Activated CD8-positive, alpha-beta T cell treated with anti-CD3 and anti-CD28 coated beads for 36 hours (primary cell): ENCODE measurements around the gene ATP5F1B. TPM values are rescaled to one million over a fixed set of nuclear protein-coding genes. Genes with fewer than 3 reads are reported as not detected.
A peak's percentile ranks its signal among the peaks of the same experiment; 100 is the strongest.

Experiments
- ATAC-seq: fragments of 200-7000 bp; cut with Tn5 transposase; one replicate; pipeline ENCODE4 v1.10.0; 2021; ENCODE audit warnings: mild to moderate bottlenecking, moderate library complexity
- CTCF ChIA-PET: fragments of 350-600 bp; sonication (Branson Sonifier 250); formaldehyde crosslinking; loops from one replicate; lab custom pipeline; 2021; ENCODE audit warnings: antibody characterized with exemption; lab: Charles Lee
- POLR2A ChIA-PET: fragments of 350-600 bp; sonication (Branson Sonifier 250); formaldehyde crosslinking; loops from one replicate; lab custom pipeline; 2021; ENCODE audit warnings: antibody characterized with exemption; lab: Charles Lee
- DNase-seq: peaks from one replicate; pipeline ENCODE4 v3.0.0-alpha.2; 2020
- H3K27ac Mint-ChIP-seq: one replicate; pipeline ENCODE4 v1.8.0; 2021; ENCODE audit warnings: mild to moderate bottlenecking, mixed read lengths
- H3K27me3 Mint-ChIP-seq: one replicate; pipeline ENCODE4 v1.8.0; 2021; ENCODE audit warnings: mixed read lengths
- H3K36me3 Mint-ChIP-seq: one replicate; pipeline ENCODE4 v1.8.0; 2021; ENCODE audit warnings: low read depth, mixed read lengths
- H3K4me1 Mint-ChIP-seq: one replicate; pipeline ENCODE4 v1.8.0; 2021; ENCODE audit warnings: low read depth, mixed read lengths
- H3K4me3 Mint-ChIP-seq: one replicate; pipeline ENCODE4 v1.8.0; 2021; ENCODE audit warnings: mild to moderate bottlenecking, moderate library complexity, mixed read lengths
- H3K9me3 Mint-ChIP-seq: one replicate; pipeline ENCODE4 v1.8.0; 2021; ENCODE audit warnings: mixed read lengths
- intact Hi-C: fragments of 100-400 bp; cut with micrococcal nuclease; formaldehyde crosslinking; loops from one replicate; pipeline ENCODE4 v1.10.0; 2022
- total RNA-seq, 2 experiments: library from RNA; stranded (reverse); gene quantifications; one replicate each; pipeline ENCODE4 v1.2.3, GENCODE V29; 2021
- TF ChIP-seq, protein P1 (sequence below): fragments of 200-600 bp; IDR thresholded peaks from one replicate; pipeline ENCODE4 v1.8.0; 2022; ENCODE audit warnings: antibody characterized with exemption, mild to moderate bottlenecking

The ATP5F1B gene
- total RNA-seq, 2 experiments from 2014 or later, result 859 to 869 TPM

DNA sequence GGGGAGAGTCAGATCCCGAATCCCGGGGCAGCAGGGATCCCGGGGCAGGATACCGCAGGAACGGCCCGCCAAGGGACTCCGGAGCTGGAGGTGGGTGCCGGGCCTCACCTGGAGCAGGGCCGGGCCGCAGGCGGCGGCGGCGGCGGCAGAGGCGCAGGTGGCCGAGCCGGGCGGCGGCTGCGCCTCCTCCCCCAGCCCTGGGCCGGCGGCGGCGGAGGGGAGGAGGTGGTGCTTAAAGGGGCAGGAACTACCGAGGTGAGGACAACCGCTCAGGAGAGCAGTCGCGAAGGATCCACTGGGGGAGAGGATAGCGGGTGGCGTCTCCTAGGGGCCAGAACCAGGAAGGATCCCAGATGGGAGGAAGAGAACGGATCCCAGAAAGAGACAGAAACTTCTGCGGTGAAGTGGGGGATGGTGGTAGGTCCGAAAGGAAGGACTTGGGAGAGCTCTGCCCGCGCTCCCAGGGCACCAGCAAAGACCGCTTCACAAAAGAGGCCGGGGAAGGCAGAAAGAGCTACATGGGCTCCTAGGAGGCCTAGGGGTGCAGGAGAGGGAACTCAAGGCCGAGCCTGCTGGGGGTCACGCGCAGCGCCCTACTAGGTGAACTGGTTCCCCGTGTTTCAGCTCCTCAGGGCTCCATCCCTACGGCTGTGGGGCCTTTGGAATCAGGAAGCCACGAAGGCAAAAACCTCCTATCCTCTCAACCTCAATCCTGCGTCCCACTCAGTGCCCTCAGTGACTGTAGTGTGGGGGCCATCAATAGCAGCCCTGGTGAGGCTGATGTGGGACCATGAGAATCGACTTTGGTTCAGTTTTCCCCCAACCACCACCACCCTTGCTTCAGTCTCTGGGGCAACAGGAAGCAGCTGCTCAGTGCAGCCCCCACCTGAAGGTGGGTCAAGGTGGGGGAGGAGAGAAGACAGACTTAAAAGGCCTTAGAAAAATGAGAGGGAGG, 10.7 kb downstream of the ATP5F1B start:
- ChIA-PET CTCF (interaction anchor here (1.0 to 3.7 kb wide), 13 partner anchors 9 to 121 kb away, joined by 3 to 27 read pairs (median 4); no protein-coding TSS in a partner anchor), POLR2A (interaction anchor here (0.6 to 9.6 kb wide), 16 partner anchors 9 to 477 kb away, joined by 3 to 95 read pairs (median 4); partner anchors contain the start of genes ATP5F1B, NACA, PTGES3 and STAT2)
- Mint-ChIP-seq H3K4me3 (peak overlapping the region; percentile 91), H3K27me3 (no peaks in the 10 kb centered on the region), H3K9me3 (no peaks in the 10 kb centered on the region), H3K36me3 (peaks cover 26% of the 10 kb centered on the region), H3K27ac (peak overlapping the region; percentile 98), H3K4me1 (peaks cover 71% of the 10 kb centered on the region)
- TF ChIP-seq, protein P1, sequence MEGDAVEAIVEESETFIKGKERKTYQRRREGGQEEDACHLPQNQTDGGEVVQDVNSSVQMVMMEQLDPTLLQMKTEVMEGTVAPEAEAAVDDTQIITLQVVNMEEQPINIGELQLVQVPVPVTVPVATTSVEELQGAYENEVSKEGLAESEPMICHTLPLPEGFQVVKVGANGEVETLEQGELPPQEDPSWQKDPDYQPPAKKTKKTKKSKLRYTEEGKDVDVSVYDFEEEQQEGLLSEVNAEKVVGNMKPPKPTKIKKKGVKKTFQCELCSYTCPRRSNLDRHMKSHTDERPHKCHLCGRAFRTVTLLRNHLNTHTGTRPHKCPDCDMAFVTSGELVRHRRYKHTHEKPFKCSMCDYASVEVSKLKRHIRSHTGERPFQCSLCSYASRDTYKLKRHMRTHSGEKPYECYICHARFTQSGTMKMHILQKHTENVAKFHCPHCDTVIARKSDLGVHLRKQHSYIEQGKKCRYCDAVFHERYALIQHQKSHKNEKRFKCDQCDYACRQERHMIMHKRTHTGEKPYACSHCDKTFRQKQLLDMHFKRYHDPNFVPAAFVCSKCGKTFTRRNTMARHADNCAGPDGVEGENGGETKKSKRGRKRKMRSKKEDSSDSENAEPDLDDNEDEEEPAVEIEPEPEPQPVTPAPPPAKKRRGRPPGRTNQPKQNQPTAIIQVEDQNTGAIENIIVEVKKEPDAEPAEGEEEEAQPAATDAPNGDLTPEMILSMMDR, result no peak
- intact Hi-C loops, result loop anchor here (5.0 to 10.0 kb wide), 2 partner anchors 52 to 360 kb away; partner anchors contain the start of gene PTGES3
- DNase-seq (peak; percentile 73), ATAC-seq (peak; percentile 23)

- Mint-ChIP-seq H3K4me3 (peak overlapping the region; percentile 91), H3K9me3 (no peaks in the 10 kb centered on the region), H3K27me3 (no peaks in the 10 kb centered on the region), H3K27ac (peak overlapping the region; percentile 81), H3K4me1 (peaks cover 66% of the 10 kb centered on the region), H3K36me3 (peaks cover 22% of the 10 kb centered on the region)
- TF ChIP-seq, protein P1, result no peak
- DNase-seq (peak; percentile 50), ATAC-seq (no peak)
- CTCF ChIA-PET, result interaction anchor here (1.1 to 3.7 kb wide), 7 partner anchors 10 to 120 kb away, joined by 3 to 27 read pairs (median 4); no protein-coding TSS in a partner anchor
- intact Hi-C loops, result loop anchor here (10.0 kb wide), 1 partner anchor 360 kb away; a partner anchor contains a TSS
- POLR2A ChIA-PET, result interaction anchor here (0.9 to 9.6 kb wide), 9 partner anchors 12 to 445 kb away, joined by 3 to 95 read pairs (median 4); partner anchors contain the start of genes ATP5F1B, NACA, PTGES3 and STAT2
Observed at GRCh38 chr12:56634242-56634836, 11.4 kb downstream of the ATP5F1B start.

DNA sequence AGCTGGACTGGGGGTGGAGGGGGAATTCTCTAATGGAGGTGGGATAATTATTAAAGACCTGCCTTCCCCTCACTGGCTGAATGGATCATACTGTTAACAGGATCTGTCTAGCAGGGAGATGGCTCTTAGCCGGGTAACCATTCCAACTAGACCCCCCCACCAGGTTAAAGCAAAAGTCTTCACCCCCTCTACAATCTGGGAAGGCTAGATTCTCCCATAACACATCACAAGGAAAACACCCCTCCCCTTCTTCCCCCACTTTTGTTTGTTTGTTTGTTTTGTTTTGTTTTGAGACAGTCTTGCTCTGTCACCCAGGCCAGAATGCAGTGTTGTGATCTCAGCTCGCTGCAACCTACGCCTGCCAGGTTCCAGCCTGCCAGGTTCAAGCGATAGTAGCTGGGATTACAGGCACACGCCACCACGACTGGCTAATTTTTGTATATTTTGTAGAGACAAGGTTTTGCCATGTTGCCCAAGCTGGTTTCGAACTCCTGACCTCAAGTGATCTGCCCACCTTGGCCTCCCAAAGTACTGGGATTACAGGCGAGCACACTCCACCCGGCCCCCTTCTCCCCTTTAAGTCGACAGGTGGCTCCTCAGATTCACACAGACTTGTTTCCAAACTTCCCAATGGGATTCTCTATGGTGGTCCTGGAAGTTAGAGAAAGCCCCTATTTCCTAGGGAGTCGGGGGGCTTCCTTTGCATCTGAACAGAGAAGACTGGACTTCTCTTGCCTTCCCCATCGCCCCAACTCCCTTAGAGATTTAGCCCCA, 12.1 kb downstream of the ATP5F1B start:
- Mint-ChIP-seq H3K4me1 (peaks cover 63% of the 10 kb centered on the region), H3K27ac (peak overlapping the region; percentile 85), H3K9me3 (no peaks in the 10 kb centered on the region), H3K36me3 (peaks cover 17% of the 10 kb centered on the region), H3K4me3 (peak overlapping the region; percentile 91), H3K27me3 (no peaks in the 10 kb centered on the region)
- ATAC-seq (no peak), DNase-seq (peak; percentile 32)
- ChIA-PET CTCF (interaction anchor here (0.7 to 3.7 kb wide), 6 partner anchors 9 to 119 kb away, joined by 3 to 27 read pairs (median 3); no protein-coding TSS in a partner anchor), POLR2A (interaction anchor here (0.9 to 9.6 kb wide), 4 partner anchors 12 to 92 kb away, joined by 4 to 95 read pairs (median 34); partner anchors contain the start of genes ATP5F1B, NACA and PTGES3)
- TF ChIP-seq, protein P1, result no peak
- intact Hi-C loops, result loop anchor here (10.0 kb wide), 1 partner anchor 361 kb away; a partner anchor contains a TSS

GRCh38 chr12:56632701-56633467, 12.9 kb downstream of the ATP5F1B start:
- H3K4me1 Mint-ChIP-seq, result peaks cover 63% of the 10 kb centered on the region
- TF ChIP-seq, protein P1, result no peak
- peak overlapping the region; percentile 85 for H3K27ac Mint-ChIP-seq
- intact Hi-C loops, result loop anchor here (10.0 kb wide), 1 partner anchor 362 kb away; a partner anchor contains a TSS
- H3K9me3 Mint-ChIP-seq, result no peaks in the 10 kb centered on the region
- ATAC-seq, result no peak
- H3K36me3 Mint-ChIP-seq, result peaks cover 14% of the 10 kb centered on the region
- H3K4me3 Mint-ChIP-seq, result peak overlapping the region; percentile 39
- ChIA-PET POLR2A (interaction anchor here (2.2 to 9.6 kb wide), 3 partner anchors 13 to 93 kb away, joined by 6 to 95 read pairs (median 62); partner anchors contain the start of genes ATP5F1B, NACA and PTGES3), CTCF (interaction anchor here (0.7 to 1.0 kb wide), 2 partner anchors 32 to 49 kb away, joined by 3 read pairs; no protein-coding TSS in a partner anchor)
- no peaks in the 10 kb centered on the region for H3K27me3 Mint-ChIP-seq
- DNase-seq, result no peak
